ENCODE results near the gene STAT1.

The STAT1 gene

GRCh38 chr2:191025135-191025534, 11.2 kb upstream of the STAT1 start:
- Histone ChIP-seq H3K79me2 (ENCODE audit: insufficient read depth, low read depth) (no peaks in the 10 kb centered on the region), H3K27ac (no peak overlapping the region), H2AFZ (ENCODE audit: low read depth) (no peak overlapping the region), H3K27me3 (ENCODE audit: insufficient read depth, low read depth) (no peaks in the 10 kb centered on the region), H3K4me2 (no peak overlapping the region), H3K4me1 (ENCODE audit: low read depth, poor library complexity, severe bottlenecking) (peaks cover 34% of the 10 kb centered on the region), H4K20me1 (ENCODE audit: insufficient read depth) (no peaks in the 10 kb centered on the region), H3K4me3 (IDR thresholded peaks at IDR 0.05; ENCODE audit: insufficient read depth, low read depth, low read length) (no peak overlapping the region), H3K36me3 (ENCODE audit: insufficient read depth) (no peaks in the 10 kb centered on the region), H3K9ac (no peak overlapping the region)
- TF ChIP-seq CTCF (conservative IDR thresholded peaks at IDR 0.05; ENCODE audit: low read depth, low read length) = no peak

GRCh38 chr2:191023235-191023679, 9.3 kb upstream of the STAT1 start:
- Histone ChIP-seq H3K4me3 (IDR thresholded peaks at IDR 0.05; ENCODE audit: insufficient read depth, low read depth, low read length) (no peak overlapping the region), H3K79me2 (ENCODE audit: insufficient read depth, low read depth) (no peaks in the 10 kb centered on the region), H4K20me1 (ENCODE audit: insufficient read depth) (no peaks in the 10 kb centered on the region), H3K27ac (no peak overlapping the region), H3K4me1 (ENCODE audit: low read depth, poor library complexity, severe bottlenecking) (peaks cover 52% of the 10 kb centered on the region), H3K27me3 (ENCODE audit: insufficient read depth, low read depth) (no peaks in the 10 kb centered on the region), H3K9ac (no peak overlapping the region), H2AFZ (ENCODE audit: low read depth) (no peak overlapping the region), H3K4me2 (0 out of 2 replicates have a peak overlapping the region, but pooled peaks have one; percentile 19), H3K36me3 (ENCODE audit: insufficient read depth) (no peaks in the 10 kb centered on the region)
- no peak for TF ChIP-seq CTCF (conservative IDR thresholded peaks at IDR 0.05; ENCODE audit: low read depth, low read length)

DNA sequence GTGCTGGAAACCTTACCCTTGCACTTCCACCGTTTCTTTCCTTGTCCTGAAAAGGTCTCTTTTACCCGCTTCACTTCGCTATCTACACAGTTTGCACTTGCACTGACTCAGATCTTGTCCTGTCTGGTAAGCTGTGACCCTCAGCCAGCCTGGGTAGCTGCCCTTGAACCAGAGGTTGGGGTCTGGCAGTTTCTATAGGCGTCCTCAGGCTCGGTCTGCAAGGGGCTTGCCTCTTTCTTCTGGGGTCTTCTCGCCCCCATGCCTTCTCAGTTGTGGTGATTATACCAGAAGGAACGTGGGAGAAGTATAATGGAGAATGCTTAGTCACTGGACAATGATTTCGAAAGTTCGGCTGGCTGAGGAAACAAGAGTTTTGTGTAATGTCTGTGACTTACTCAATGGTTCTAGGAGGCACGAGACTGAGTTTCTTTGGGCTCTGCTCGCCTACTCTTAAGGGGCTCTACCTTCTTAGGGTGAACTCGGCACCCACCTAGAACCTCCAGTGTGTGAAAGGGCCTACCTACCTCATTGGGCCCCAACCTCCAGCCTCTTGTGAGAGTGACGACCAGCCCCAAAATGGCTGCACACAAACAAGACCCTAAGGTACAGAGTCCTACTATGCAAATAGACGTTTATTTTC, 6.9 kb upstream of the STAT1 start:
- no peak for TF ChIP-seq CTCF (conservative IDR thresholded peaks at IDR 0.05; ENCODE audit: low read depth, low read length)
- H3K27ac ChIP-seq = peak overlapping the region; percentile 98

GRCh38 chr2:191020221-191020741, 6.3 kb upstream of the STAT1 start:
- H3K4me1 ChIP-seq (ENCODE audit: low read depth, poor library complexity, severe bottlenecking) = peaks cover 65% of the 10 kb centered on the region

More for the DNA sequence above, 6.9 kb upstream of the STAT1 start:
- no peaks in the 10 kb centered on the region for H3K27me3 ChIP-seq (ENCODE audit: insufficient read depth, low read depth)
- H3K79me2 ChIP-seq (ENCODE audit: insufficient read depth, low read depth) = no peaks in the 10 kb centered on the region
- H3K9ac ChIP-seq = peak overlapping the region; percentile 98
- H4K20me1 ChIP-seq (ENCODE audit: insufficient read depth) = no peaks in the 10 kb centered on the region
- peak overlapping the region; percentile 95 for H3K4me3 ChIP-seq (IDR thresholded peaks at IDR 0.05; ENCODE audit: insufficient read depth, low read depth, low read length)
- H2AFZ ChIP-seq (ENCODE audit: low read depth) = peak overlapping the region; percentile 48
- no peaks in the 10 kb centered on the region for H3K36me3 ChIP-seq (ENCODE audit: insufficient read depth)
- peaks cover 59% of the 10 kb centered on the region for H3K4me1 ChIP-seq (ENCODE audit: low read depth, poor library complexity, severe bottlenecking)
- peak overlapping the region; percentile 83 for H3K4me2 ChIP-seq

More at GRCh38 chr2:191020221-191020741, 6.3 kb upstream of the STAT1 start:
- Histone ChIP-seq H2AFZ (ENCODE audit: low read depth) (peak overlapping the region; percentile 48), H3K4me3 (IDR thresholded peaks at IDR 0.05; ENCODE audit: insufficient read depth, low read depth, low read length) (peak overlapping the region; percentile 95), H3K36me3 (ENCODE audit: insufficient read depth) (no peaks in the 10 kb centered on the region), H3K79me2 (ENCODE audit: insufficient read depth, low read depth) (no peaks in the 10 kb centered on the region), H4K20me1 (ENCODE audit: insufficient read depth) (no peaks in the 10 kb centered on the region), H3K9ac (peak overlapping the region; percentile 98), H3K27ac (peak overlapping the region; percentile 98), H3K27me3 (ENCODE audit: insufficient read depth, low read depth) (no peaks in the 10 kb centered on the region), H3K4me2 (peak overlapping the region; percentile 83)
- TF ChIP-seq CTCF (conservative IDR thresholded peaks at IDR 0.05; ENCODE audit: low read depth, low read length) = no peak
